T-helper 2 cell treated with Interferon-gamma antibody and Interleukin-4, amounts not matched to agents 5 μg/mL and 100 μg/mL, for 36 hours (primary cell): ENCODE data around the gene KIAA1549.
A peak's percentile ranks its signal among the peaks of the same experiment; 100 is the strongest.
"Not testable (repeated sequence)": the region's sequence is repeated elsewhere in the genome, so short reads cannot be mapped to it uniquely, and the experiment has no call there.

ENCODE experiments used
- DNase-seq: peaks from one replicate; pipeline ENCODE4 v3.0.0; 2021; ENCODE audit warnings: low spot score
- H3K27ac Mint-ChIP-seq: one replicate; pipeline ENCODE4 v1.8.0; 2021; ENCODE audit warnings: mild to moderate bottlenecking, mixed read lengths
- H3K27me3 Mint-ChIP-seq: one replicate; pipeline ENCODE4 v1.8.0; 2021; ENCODE audit warnings: low read depth, mixed read lengths
- H3K36me3 Mint-ChIP-seq: one replicate; pipeline ENCODE4 v1.8.0; 2021; ENCODE audit warnings: low read depth, mixed read lengths
- H3K4me1 Mint-ChIP-seq: one replicate; pipeline ENCODE4 v1.8.0; 2021; ENCODE audit warnings: low read depth, mixed read lengths
- H3K4me3 Mint-ChIP-seq: one replicate; pipeline ENCODE4 v1.8.0; 2022; ENCODE audit warnings: mild to moderate bottlenecking, moderate library complexity, mixed read lengths
- H3K9me3 Mint-ChIP-seq: one replicate; pipeline ENCODE4 v1.8.0; 2021; ENCODE audit warnings: mixed read lengths

KIAA1549 gene

GRCh38 chr7:138980563-138981291 is 462 bp downstream of the KIAA1549 start:
- Mint-ChIP-seq H3K36me3 (no peaks in the 10 kb centered on the region), H3K9me3 (no peaks in the 10 kb centered on the region), H3K27ac (no peak overlapping the region), H3K4me3 (peak overlapping the region; percentile 87), H3K4me1 (peaks cover 18% of the 10 kb centered on the region), H3K27me3 (peaks cover 49% of the 10 kb centered on the region)
- no peak for DNase-seq

- Mint-ChIP-seq H3K9me3 (no peaks in the 10 kb centered on the region), H3K4me1 (peaks cover 18% of the 10 kb centered on the region), H3K36me3 (no peaks in the 10 kb centered on the region), H3K27me3 (peaks cover 54% of the 10 kb centered on the region), H3K4me3 (peak overlapping the region; percentile 87), H3K27ac (no peak overlapping the region)
- DNase-seq: no peak
These were observed 1.1 kb downstream of the KIAA1549 start for GRCh38 chr7:138979988-138980562.

- no peak for DNase-seq
- Mint-ChIP-seq H3K4me1 (peaks cover 18% of the 10 kb centered on the region), H3K36me3 (no peaks in the 10 kb centered on the region), H3K9me3 (no peaks in the 10 kb centered on the region), H3K27ac (no peak overlapping the region), H3K4me3 (peak overlapping the region; percentile 25), H3K27me3 (peaks cover 58% of the 10 kb centered on the region)
These were observed 1.8 kb downstream of the KIAA1549 start for GRCh38 chr7:138979226-138979979.

- Mint-ChIP-seq H3K27ac (no peak overlapping the region), H3K36me3 (no peaks in the 10 kb centered on the region), H3K4me3 (no peak overlapping the region), H3K27me3 (peaks cover 62% of the 10 kb centered on the region), H3K4me1 (peaks cover 18% of the 10 kb centered on the region), H3K9me3 (no peaks in the 10 kb centered on the region)
- no peak for DNase-seq
These were observed 2.5 kb downstream of the KIAA1549 start for GRCh38 chr7:138978541-138979184.

- not testable (repeated sequence) for H3K9me3 Mint-ChIP-seq, DNase-seq, H3K27ac Mint-ChIP-seq, H3K4me3 Mint-ChIP-seq, H3K36me3 Mint-ChIP-seq, H3K4me1 Mint-ChIP-seq
- peaks cover 58% of the 10 kb centered on the region for H3K27me3 Mint-ChIP-seq
These were observed 5.0 kb downstream of the KIAA1549 start for GRCh38 chr7:138976161-138976560.

- DNase-seq: no peak
- Mint-ChIP-seq H3K27me3 (peaks cover 56% of the 10 kb centered on the region), H3K27ac (no peak overlapping the region), H3K36me3 (no peaks in the 10 kb centered on the region), H3K9me3 (no peaks in the 10 kb centered on the region), H3K4me3 (no peak overlapping the region), H3K4me1 (peaks cover 6% of the 10 kb centered on the region)
These were observed 5.7 kb downstream of the KIAA1549 start for GRCh38 chr7:138975343-138976104.

- no peak for DNase-seq
- peaks cover 3% of the 10 kb centered on the region for H3K4me1 Mint-ChIP-seq
- H3K27me3 Mint-ChIP-seq: peaks cover 49% of the 10 kb centered on the region
- H3K27ac Mint-ChIP-seq: no peak overlapping the region
- H3K9me3 Mint-ChIP-seq: no peaks in the 10 kb centered on the region
- no peaks in the 10 kb centered on the region for H3K36me3 Mint-ChIP-seq
- H3K4me3 Mint-ChIP-seq: no peak overlapping the region
These were observed 6.4 kb downstream of the KIAA1549 start for GRCh38 chr7:138974675-138975292.

- Mint-ChIP-seq H3K4me3 (no peak overlapping the region), H3K27me3 (peaks cover 42% of the 10 kb centered on the region), H3K9me3 (no peaks in the 10 kb centered on the region), H3K27ac (no peak overlapping the region), H3K36me3 (no peaks in the 10 kb centered on the region), H3K4me1 (peaks cover 1% of the 10 kb centered on the region)
- no peak for DNase-seq
These were observed 7.1 kb downstream of the KIAA1549 start for GRCh38 chr7:138974103-138974502.

- no peak overlapping the region for H3K4me3 Mint-ChIP-seq
- H3K27ac Mint-ChIP-seq: no peak overlapping the region
These were observed 10.2 kb downstream of the KIAA1549 start for GRCh38 chr7:138970952-138971351.

GRCh38 chr7:138970446-138970845 is 10.7 kb downstream of the KIAA1549 start:
- H3K4me3 Mint-ChIP-seq: no peak overlapping the region

More at GRCh38 chr7:138970952-138971351, 10.2 kb downstream of the KIAA1549 start:
- Mint-ChIP-seq H3K9me3 (no peaks in the 10 kb centered on the region), H3K36me3 (no peaks in the 10 kb centered on the region), H3K4me1 (no peaks in the 10 kb centered on the region), H3K27me3 (peaks cover 25% of the 10 kb centered on the region)
- no peak for DNase-seq

GRCh38 chr7:138967159-138967558 is 14.0 kb downstream of the KIAA1549 start:
- peaks cover 9% of the 10 kb centered on the region for H3K4me1 Mint-ChIP-seq
- H3K27me3 Mint-ChIP-seq: peaks cover 20% of the 10 kb centered on the region

More at GRCh38 chr7:138970446-138970845, 10.7 kb downstream of the KIAA1549 start:
- no peak overlapping the region for H3K27ac Mint-ChIP-seq
- H3K27me3 Mint-ChIP-seq: peaks cover 24% of the 10 kb centered on the region
- no peaks in the 10 kb centered on the region for H3K9me3 Mint-ChIP-seq
- DNase-seq: no peak
- no peaks in the 10 kb centered on the region for H3K4me1 Mint-ChIP-seq
- no peaks in the 10 kb centered on the region for H3K36me3 Mint-ChIP-seq

GRCh38 chr7:138964624-138965436 is 16.4 kb downstream of the KIAA1549 start:
- Mint-ChIP-seq H3K9me3 (no peaks in the 10 kb centered on the region), H3K36me3 (no peaks in the 10 kb centered on the region), H3K4me1 (peaks cover 9% of the 10 kb centered on the region), H3K27ac (no peak overlapping the region), H3K27me3 (peaks cover 18% of the 10 kb centered on the region), H3K4me3 (no peak overlapping the region)
- no peak for DNase-seq

More at GRCh38 chr7:138967159-138967558, 14.0 kb downstream of the KIAA1549 start:
- DNase-seq: no peak
- no peaks in the 10 kb centered on the region for H3K9me3 Mint-ChIP-seq
- no peaks in the 10 kb centered on the region for H3K36me3 Mint-ChIP-seq
- H3K4me3 Mint-ChIP-seq: no peak overlapping the region
- no peak overlapping the region for H3K27ac Mint-ChIP-seq
